Liver (tissue), 2 donors: ENCODE results near the gene CDH18.

Experiments used
- CTCF ChIP-seq: fragments of 150-350 bp; IDR thresholded peaks from 2 replicates; pipeline ENCODE4 v1.5.1; 2017; ENCODE audit warnings: improper control_type of control experiment, low read depth, low read length; ENCODE audit not compliant: missing input control
- TF ChIP-seq, protein P1 (sequence below): IDR thresholded peaks from 2 replicates; pipeline ENCODE4 v1.6.1; 2016; ENCODE audit warnings: antibody characterized with exemption
- donor health status: healthy.

GRCh38 chr5:19790829-19791466, 197.1 kb downstream of the CDH18 start:
- no peak for TF ChIP-seq CTCF
- TF ChIP-seq, protein P1, sequence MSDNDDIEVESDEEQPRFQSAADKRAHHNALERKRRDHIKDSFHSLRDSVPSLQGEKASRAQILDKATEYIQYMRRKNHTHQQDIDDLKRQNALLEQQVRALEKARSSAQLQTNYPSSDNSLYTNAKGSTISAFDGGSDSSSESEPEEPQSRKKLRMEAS, result no peak
